GM21381 (cell line): ENCODE data around the gene TNS2.
"Not testable (repeated sequence)": the region's sequence is repeated elsewhere in the genome, so short reads cannot be mapped to it uniquely, and the experiment has no call there.

Experiments used
- ATAC-seq: cut with Tn5 transposase; IDR thresholded peaks from one replicate; pipeline ENCODE4 v1.9.1; 2021; ENCODE audit warnings: mild to moderate bottlenecking, moderate library complexity; ENCODE audit not compliant: unreplicated experiment

The TNS2 gene

DNA sequence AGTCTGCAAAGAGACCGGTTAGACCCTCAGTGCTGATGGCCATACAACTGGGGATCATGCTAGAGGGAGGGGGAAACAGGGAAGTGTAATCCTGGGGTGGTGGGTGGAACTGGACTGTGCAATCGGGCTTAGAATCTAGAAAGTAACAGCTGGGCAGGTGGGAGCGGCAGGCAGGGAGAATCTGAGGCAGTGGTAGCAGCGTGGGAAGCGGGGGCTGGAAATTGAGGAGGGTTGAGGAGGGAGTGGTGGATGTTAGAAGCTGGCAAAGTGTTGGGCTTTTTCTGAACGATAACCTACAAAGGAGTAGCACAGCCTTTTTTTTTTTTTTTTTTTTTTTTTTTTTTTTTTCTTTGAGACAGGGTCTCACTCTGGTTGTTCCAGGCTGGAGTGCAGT is 44.5 kb downstream of the TNS2 start:
- ATAC-seq = no peak

- ATAC-seq = not testable (repeated sequence)
These were observed 45.1 kb downstream of the TNS2 start for GRCh38 chr12:53094796-53095595.

DNA sequence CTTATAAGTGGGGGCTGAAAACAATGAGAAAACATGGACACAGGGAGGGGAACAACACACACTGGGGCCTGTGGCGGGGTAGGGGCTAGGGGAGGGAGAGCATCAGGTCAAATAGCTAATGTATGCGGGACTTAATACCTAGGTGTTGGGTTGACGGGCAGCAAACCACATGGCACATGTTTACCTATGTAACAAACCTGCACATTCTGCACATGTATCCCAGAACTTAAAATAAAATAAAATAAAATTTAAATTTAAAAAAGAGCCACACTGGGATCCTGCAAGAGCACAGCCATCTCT is 45.7 kb downstream of the TNS2 start:
- ATAC-seq = not testable (repeated sequence)

DNA sequence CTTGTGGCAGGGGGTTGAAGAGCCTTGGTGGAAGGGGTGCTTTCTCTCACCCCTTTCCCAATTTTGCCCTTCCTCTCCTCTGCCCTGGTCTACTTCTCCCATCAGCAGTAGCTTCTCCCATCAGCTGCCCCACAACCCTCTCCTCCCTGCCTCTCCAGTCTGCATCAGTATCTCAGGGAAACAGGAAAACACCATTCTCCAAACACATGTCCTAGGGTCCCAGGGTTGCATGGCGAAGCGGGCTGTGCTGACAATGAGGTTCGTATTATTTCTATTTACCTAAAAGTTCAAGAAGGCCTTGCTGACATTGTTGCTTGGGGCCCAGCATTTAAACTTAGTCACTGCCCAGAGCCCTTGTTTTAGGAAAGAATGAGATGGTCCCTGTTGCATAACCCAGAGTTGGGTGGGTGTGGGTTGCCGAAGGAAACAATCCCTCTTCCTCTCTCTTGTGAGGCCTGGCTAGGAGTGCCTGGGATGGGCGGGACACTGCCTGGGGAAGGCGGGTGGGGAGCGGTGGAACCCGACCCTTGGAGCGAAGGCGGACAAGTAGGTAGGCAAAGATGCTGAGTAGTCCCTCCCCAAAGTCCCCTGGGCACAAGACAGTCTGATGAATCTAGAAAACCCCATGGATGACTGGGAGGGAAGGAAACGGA is 46.4 kb downstream of the TNS2 start:
- no peak for ATAC-seq

DNA sequence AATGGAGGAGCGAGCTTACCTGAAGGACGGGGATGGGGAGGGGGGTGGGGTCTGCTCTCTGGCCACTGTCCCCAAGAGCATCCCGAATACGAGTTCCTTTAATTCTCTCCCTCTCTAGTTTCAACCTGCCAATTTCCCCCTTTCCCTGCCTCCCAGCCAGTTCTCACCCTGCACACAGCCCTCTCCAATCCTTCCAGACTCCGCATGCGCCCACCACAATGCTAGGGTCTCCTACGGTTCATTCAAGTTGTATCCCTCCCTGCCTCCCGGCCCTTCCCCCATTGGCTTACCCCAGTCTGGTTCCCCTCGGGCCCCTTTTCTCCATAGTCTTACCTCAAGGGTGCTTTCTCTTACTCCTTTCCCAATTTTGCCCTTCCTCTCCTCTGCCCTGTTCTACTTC is 46.9 kb downstream of the TNS2 start:
- ATAC-seq = no peak

DNA sequence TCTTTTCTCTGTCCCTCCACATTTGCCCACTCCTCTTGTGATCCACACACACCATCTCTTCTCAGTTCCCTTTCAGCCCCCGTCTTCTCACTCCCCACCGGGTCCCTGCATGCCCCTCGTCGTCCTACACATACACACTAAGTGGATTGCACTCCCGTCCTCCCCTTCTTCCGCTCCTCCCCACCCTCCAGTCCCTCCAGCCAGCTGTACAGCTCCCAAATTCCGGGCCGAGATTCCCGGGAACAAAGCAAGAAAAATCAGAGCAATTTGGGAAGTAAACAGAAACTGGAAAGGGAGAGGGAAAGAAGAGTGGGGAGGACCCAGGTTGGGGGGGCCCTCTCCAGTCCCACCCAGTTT is 47.3 kb downstream of the TNS2 start:
- no peak for ATAC-seq

- no peak for ATAC-seq
These were observed 47.9 kb downstream of the TNS2 start, which contains the start of gene IGFBP6 for GRCh38 chr12:53097564-53098353. Gene IGFBP6, plus strand, starts transcription at chr12:53097667. Its CDS starts 51 bp downstream, at chr12:53097718.

DNA sequence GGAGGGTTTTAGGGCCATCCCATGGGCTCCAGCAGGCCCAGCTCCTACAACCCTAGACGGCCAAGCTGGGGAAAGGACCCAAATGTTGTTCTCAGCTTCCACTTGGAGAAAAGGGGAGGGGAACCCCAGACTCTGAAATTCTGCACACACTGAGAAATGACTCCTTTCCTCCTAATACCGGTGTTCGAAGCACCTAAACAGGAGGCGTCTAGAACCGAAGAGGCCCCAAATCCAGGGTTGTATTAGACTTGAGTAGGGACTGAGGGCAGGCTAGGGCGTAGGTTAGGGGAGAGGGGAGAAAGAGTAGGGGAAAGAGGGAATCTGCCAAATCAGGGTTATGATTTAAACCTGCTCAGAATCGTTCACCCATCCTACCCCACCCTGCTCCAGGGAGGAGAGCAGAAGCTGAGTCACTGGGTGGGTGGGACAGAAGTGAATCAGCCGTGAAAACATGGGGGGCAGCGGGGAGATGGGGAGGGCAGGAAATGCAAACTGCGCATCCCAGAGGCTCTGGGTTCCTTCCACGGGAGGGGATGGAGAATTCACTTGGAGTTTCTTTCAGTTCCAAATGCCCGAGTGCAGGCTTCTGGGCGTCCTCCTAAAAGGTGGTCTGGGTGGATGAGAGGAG is 48.6 kb downstream of the TNS2 start:
- ATAC-seq = no peak

- ATAC-seq = no peak
These were observed 49.4 kb downstream of the TNS2 start for GRCh38 chr12:53099071-53099882.

- no peak for ATAC-seq
These were observed 50.7 kb downstream of the TNS2 start for GRCh38 chr12:53100466-53101151.

DNA sequence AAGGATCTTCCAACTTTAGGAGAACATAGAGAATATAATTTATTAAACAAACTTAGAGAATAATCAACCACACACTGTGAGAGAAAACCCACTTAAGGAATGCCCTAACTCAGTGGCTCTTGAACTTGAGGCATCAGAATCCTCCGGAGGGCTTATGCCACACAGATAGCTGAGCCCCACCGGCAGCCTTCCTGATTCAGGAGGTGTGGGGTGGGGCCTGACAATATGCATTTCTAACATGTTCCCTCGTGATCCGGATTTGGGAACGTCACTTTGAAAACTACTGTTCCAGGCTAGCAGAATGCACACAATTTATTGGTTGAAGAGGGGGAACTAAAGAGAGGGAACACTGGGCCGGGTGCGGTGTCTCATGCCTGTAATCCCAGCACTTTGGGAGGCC is 51.4 kb downstream of the TNS2 start:
- no peak for ATAC-seq

- no peak for ATAC-seq
These were observed 52.3 kb downstream of the TNS2 start for GRCh38 chr12:53101931-53102781.

DNA sequence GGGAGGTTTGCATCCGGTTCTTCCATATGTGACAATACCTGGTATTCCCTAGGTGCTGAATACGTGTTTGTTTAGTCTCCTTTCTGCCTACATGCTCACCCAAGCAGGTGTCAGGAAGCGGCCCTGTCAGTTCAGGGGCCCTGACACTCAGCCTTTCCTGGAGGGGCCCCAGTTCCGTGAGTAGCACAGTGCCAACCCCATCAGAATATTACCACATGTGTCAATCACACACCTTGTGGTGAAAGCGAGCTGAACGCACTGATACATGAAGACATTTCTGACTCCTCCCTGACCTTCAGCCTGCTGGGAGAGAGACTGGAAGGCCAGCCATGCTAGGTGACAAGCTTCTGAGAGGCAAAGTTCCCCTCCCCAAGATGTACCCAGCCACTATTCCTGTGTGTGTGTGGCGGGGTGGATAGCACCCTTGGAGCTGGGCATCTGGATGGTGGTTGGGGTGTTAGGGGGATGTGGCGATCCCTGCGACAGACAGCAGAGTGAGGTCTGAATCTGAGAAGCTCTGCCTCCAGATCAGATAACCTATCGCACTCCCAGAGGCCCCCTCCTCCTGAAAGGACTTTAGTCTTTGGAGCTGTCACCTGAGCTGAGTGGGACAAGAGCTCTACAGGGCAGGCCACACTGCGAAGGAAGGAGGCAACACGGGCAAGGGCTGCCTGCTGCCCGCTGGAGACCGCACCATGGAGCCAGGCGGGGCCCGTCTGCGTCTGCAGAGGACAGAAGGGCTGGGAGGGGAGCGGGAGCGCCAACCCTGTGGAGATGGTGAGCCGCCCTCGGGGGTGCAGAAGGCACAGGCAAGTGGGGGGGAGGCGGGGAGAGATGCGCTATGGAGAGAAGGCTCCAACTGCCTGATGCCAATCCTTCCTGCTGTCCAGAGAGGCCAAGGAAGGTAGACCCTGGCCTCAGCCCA is 53.3 kb downstream of the TNS2 start, which contains the start of gene SOAT2:
Gene SOAT2 (plus strand): TSS at position 604 of the 925 bp plus-strand sequence. CDS start 92 bp downstream, at position 696.
- ATAC-seq = peak; percentile 66

DNA sequence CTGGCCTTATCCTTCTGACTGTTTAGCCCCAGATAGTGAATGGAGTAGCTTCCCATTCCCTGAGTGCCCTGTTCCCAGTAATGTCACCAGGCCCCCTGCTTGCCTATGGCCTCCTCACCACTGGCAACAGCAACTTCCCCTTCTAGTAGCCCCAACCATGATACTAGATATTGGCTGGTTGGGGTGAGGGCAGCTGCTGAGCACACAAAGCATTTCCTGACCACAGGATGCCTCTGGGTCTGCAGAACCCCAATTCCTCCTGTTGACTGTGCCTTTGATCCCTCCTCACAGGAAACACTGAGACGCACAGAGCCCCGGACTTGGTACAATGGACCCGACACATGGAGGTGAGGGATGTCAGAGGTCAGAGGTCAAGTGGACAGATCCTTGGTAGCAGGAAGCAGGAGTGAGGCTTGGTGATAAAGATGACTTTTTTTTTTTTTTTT is 54.0 kb downstream of the TNS2 start:
- ATAC-seq = no peak

DNA sequence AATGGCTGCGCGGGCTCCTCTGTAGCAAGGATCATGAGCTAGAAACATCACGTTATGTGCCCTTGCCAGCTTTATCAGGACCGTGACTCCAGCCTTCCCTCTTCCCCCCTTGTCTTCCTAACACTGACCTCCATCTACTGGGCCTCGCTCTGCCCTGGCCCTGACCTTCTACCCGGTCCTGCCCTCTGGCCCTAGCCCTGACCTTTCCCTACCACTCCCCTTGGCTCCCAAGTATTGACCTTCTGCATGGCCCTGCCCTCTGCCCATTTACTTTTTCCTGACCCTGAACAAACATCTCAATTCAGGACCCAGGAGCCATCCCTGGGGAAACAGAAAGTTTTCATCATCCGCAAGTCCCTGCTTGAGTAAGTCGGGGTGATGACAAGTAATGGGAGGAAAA is 55.4 kb downstream of the TNS2 start:
- ATAC-seq = no peak

DNA sequence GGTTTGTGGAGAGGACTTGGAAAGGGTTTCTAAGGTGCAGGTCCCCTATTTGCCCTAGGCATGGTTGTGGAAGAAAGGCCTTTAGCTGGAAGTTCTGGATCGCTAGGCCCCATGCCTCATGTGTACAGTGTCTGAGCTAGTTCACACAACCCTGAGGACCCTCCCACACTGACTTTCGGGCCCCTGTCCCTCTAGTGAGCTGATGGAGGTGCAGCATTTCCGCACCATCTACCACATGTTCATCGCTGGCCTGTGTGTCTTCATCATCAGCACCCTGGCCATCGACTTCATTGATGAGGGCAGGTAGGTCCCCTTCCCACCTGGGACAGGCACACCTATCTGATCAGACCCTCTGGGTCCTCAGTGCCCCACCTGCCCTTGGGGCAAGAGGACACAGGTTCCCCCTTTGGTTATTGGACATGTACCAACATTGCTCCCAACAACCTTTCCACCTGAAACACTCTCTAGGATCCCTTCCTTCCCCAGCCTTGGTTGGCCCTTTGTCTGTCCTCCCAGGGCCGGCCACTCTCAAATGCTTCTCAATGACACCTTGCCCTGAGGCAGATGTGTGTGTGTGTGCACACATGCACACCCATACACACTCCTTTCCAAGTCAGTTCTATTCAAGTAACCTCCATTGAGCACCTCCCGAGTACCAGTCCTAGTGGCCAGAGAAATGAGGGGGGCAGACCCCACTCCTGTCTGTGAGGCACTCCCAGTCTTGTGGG is 56.0 kb downstream of the TNS2 start:
- no peak for ATAC-seq

- no peak for ATAC-seq
These were observed 57.3 kb downstream of the TNS2 start for GRCh38 chr12:53107122-53107521.
